GM10266 (cell line): Measurements from ENCODE around the gene MBTPS1.

Experiments used
- DNase-seq: peaks from one replicate; pipeline ENCODE4 v3.0.0; 2012; ENCODE audit errors: extremely low spot score
- CTCF ChIP-seq: IDR thresholded peaks from 2 replicates; pipeline ENCODE4 v1.5.1; 2012; ENCODE audit warnings: mild to moderate bottlenecking, low read depth; ENCODE audit not compliant: control insufficient read depth, insufficient read depth; ENCODE audit errors: missing control alignments

The MBTPS1 gene

GRCh38 chr16:84027625-84028024 is 89.1 kb downstream of the MBTPS1 start:
- DNase-seq = no peak
- TF ChIP-seq CTCF = no peak

- TF ChIP-seq CTCF = no peak
- DNase-seq = no peak
These were observed 90.1 kb downstream of the MBTPS1 start for GRCh38 chr16:84026606-84027005.

- no peak for DNase-seq
- no peak for TF ChIP-seq CTCF
These were observed 91.9 kb downstream of the MBTPS1 start for GRCh38 chr16:84024854-84025253.

- no peak for TF ChIP-seq CTCF
- DNase-seq = no peak
These were observed 94.1 kb downstream of the MBTPS1 start for GRCh38 chr16:84022644-84023043.

GRCh38 chr16:84021488-84021887 is 95.3 kb downstream of the MBTPS1 start:
- DNase-seq = no peak
- TF ChIP-seq CTCF = no peak

GRCh38 chr16:84020353-84020752 is 96.4 kb downstream of the MBTPS1 start:
- TF ChIP-seq CTCF = no peak

GRCh38 chr16:84018710-84019109 is 98.0 kb downstream of the MBTPS1 start:
- DNase-seq = no peak
- no peak for TF ChIP-seq CTCF

More at GRCh38 chr16:84020353-84020752, 96.4 kb downstream of the MBTPS1 start:
- DNase-seq = no peak

- no peak for TF ChIP-seq CTCF
- no peak for DNase-seq
These were observed 100.3 kb downstream of the MBTPS1 start for GRCh38 chr16:84016477-84016876.
